ENCODE data around the gene DUSP5. TPM values are rescaled to one million over a fixed set of nuclear protein-coding genes. Genes with fewer than 3 reads are reported as not detected.

DUSP5 gene
- total and polyA plus RNA-seq, 4 donors: 3.8 to 30.3 (median 7.2) TPM

- Histone ChIP-seq H3K36me3 (ENCODE audit: control insufficient read depth in 1 of 2, insufficient read depth in 2 of 2, low read length in 1 of 2) (no peaks in the 10 kb centered on the region), H3K27me3 (ENCODE audit: control insufficient read depth in 1 of 2, insufficient read depth in 2 of 2, low read length in 1 of 2) (no peaks in the 10 kb centered on the region), H3K4me1 (ENCODE audit: control insufficient read depth in 1 of 2, insufficient read depth in 2 of 2, low read length in 2 of 2) (no peaks in the 10 kb centered on the region), H3K4me3 (ENCODE audit: low read length in 2 of 2) (no peak overlapping the region), H3K9me3 (ENCODE audit: control insufficient read depth, low read length) (no peaks in the 10 kb centered on the region), H3K27ac (ENCODE audit: low read depth in 1 of 2, low read length in 2 of 2) (no peak overlapping the region)
- intact Hi-C loops (cut with DNase I): no loop called here
- DNase-seq (peak in 1 of 2 donors; percentile 16), ATAC-seq (ENCODE audit: low FRiP score) (peak; percentile 23)
- 92 to 96% methylated on average over 4 of the region's 4 CpGs for WGBS, 2 donors
These were observed 16.2 kb downstream of the DUSP5 start for GRCh38 chr10:110513949-110514348.

- no peaks in the 10 kb centered on the region for H3K9me3 ChIP-seq (ENCODE audit: control insufficient read depth, low read length)
- no peak overlapping the region for H3K4me3 ChIP-seq (ENCODE audit: low read length in 2 of 2)
- H3K27me3 ChIP-seq (ENCODE audit: control insufficient read depth in 1 of 2, insufficient read depth in 2 of 2, low read length in 1 of 2): no peaks in the 10 kb centered on the region
- no peaks in the 10 kb centered on the region for H3K4me1 ChIP-seq (ENCODE audit: control insufficient read depth in 1 of 2, insufficient read depth in 2 of 2, low read length in 2 of 2)
- intact Hi-C loops (cut with DNase I): no loop called here
- H3K27ac ChIP-seq (ENCODE audit: low read depth in 1 of 2, low read length in 2 of 2): no peak overlapping the region
- ATAC-seq (ENCODE audit: low FRiP score) (no peak), DNase-seq (no peak)
- WGBS, 2 donors: 93 to 96% methylated on average over 3 of the region's 3 CpGs
- H3K36me3 ChIP-seq (ENCODE audit: control insufficient read depth in 1 of 2, insufficient read depth in 2 of 2, low read length in 1 of 2): no peaks in the 10 kb centered on the region
These were observed 17.1 kb downstream of the DUSP5 start for GRCh38 chr10:110514848-110515247.

- no peak overlapping the region for H3K27ac ChIP-seq (ENCODE audit: low read depth in 1 of 2, low read length in 2 of 2)
- intact Hi-C loops (cut with DNase I): no loop called here
- 81 to 86% methylated on average over 3 of the region's 3 CpGs for WGBS, 2 donors
- no peak overlapping the region for H3K4me3 ChIP-seq (ENCODE audit: low read length in 2 of 2)
- no peaks in the 10 kb centered on the region for H3K9me3 ChIP-seq (ENCODE audit: control insufficient read depth, low read length)
- H3K4me1 ChIP-seq (ENCODE audit: control insufficient read depth in 1 of 2, insufficient read depth in 2 of 2, low read length in 2 of 2): no peaks in the 10 kb centered on the region
- H3K27me3 ChIP-seq (ENCODE audit: control insufficient read depth in 1 of 2, insufficient read depth in 2 of 2, low read length in 1 of 2): no peaks in the 10 kb centered on the region
- ATAC-seq (ENCODE audit: low FRiP score) (no peak), DNase-seq (no peak)
- H3K36me3 ChIP-seq (ENCODE audit: control insufficient read depth in 1 of 2, insufficient read depth in 2 of 2, low read length in 1 of 2): no peaks in the 10 kb centered on the region
These were observed 19.2 kb downstream of the DUSP5 start for GRCh38 chr10:110516815-110517492.

GRCh38 chr10:110522365-110522988 is 24.8 kb downstream of the DUSP5 start:
- Histone ChIP-seq H3K27me3 (ENCODE audit: control insufficient read depth in 1 of 2, insufficient read depth in 2 of 2, low read length in 1 of 2) (no peaks in the 10 kb centered on the region), H3K36me3 (ENCODE audit: control insufficient read depth in 1 of 2, insufficient read depth in 2 of 2, low read length in 1 of 2) (no peaks in the 10 kb centered on the region), H3K4me1 (ENCODE audit: control insufficient read depth in 1 of 2, insufficient read depth in 2 of 2, low read length in 2 of 2) (peaks cover 0 to 2% of the 10 kb centered on the region in 2 donors), H3K9me3 (ENCODE audit: control insufficient read depth, low read length) (no peaks in the 10 kb centered on the region), H3K4me3 (ENCODE audit: low read length in 2 of 2) (no peak overlapping the region), H3K27ac (ENCODE audit: low read depth in 1 of 2, low read length in 2 of 2) (no peak overlapping the region)
- DNase-seq: no peak
- no peak for ATAC-seq (ENCODE audit: low FRiP score)
- intact Hi-C loops (cut with DNase I): no loop called here
- WGBS, 2 donors: 94 to 97% methylated on average over 4 of the region's 4 CpGs

GRCh38 chr10:110523736-110524135 is 26.0 kb downstream of the DUSP5 start:
- H3K9me3 ChIP-seq (ENCODE audit: control insufficient read depth, low read length): no peaks in the 10 kb centered on the region
- ATAC-seq (ENCODE audit: low FRiP score): no peak
- 72 to 85% methylated on average over 3 of the region's 3 CpGs for WGBS, 2 donors

GRCh38 chr10:110524179-110524858 is 26.6 kb downstream of the DUSP5 start:
- no peak for ATAC-seq (ENCODE audit: low FRiP score)
- Histone ChIP-seq H3K36me3 (ENCODE audit: control insufficient read depth in 1 of 2, insufficient read depth in 2 of 2, low read length in 1 of 2) (no peaks in the 10 kb centered on the region), H3K4me3 (ENCODE audit: low read length in 2 of 2) (no peak overlapping the region), H3K27ac (ENCODE audit: low read depth in 1 of 2, low read length in 2 of 2) (no peak overlapping the region), H3K4me1 (ENCODE audit: control insufficient read depth in 1 of 2, insufficient read depth in 2 of 2, low read length in 2 of 2) (peaks cover 0 to 2% of the 10 kb centered on the region in 2 donors), H3K27me3 (ENCODE audit: control insufficient read depth in 1 of 2, insufficient read depth in 2 of 2, low read length in 1 of 2) (no peaks in the 10 kb centered on the region), H3K9me3 (ENCODE audit: control insufficient read depth, low read length) (no peaks in the 10 kb centered on the region)
- no peak for DNase-seq
- intact Hi-C loops (cut with DNase I): no loop called here
- WGBS, 2 donors: 67 to 74% methylated on average over 3 of the region's 3 CpGs

More at GRCh38 chr10:110523736-110524135, 26.0 kb downstream of the DUSP5 start:
- no peak overlapping the region for H3K27ac ChIP-seq (ENCODE audit: low read depth in 1 of 2, low read length in 2 of 2)
- peaks cover 0 to 2% of the 10 kb centered on the region in 2 donors for H3K4me1 ChIP-seq (ENCODE audit: control insufficient read depth in 1 of 2, insufficient read depth in 2 of 2, low read length in 2 of 2)
- DNase-seq: no peak
- H3K4me3 ChIP-seq (ENCODE audit: low read length in 2 of 2): no peak overlapping the region
- intact Hi-C loops (cut with DNase I): no loop called here
- no peaks in the 10 kb centered on the region for H3K27me3 ChIP-seq (ENCODE audit: control insufficient read depth in 1 of 2, insufficient read depth in 2 of 2, low read length in 1 of 2)
- H3K36me3 ChIP-seq (ENCODE audit: control insufficient read depth in 1 of 2, insufficient read depth in 2 of 2, low read length in 1 of 2): no peaks in the 10 kb centered on the region

- intact Hi-C loops (cut with DNase I): no loop called here
- WGBS, 2 donors: 93 to 95% methylated on average over 2 of the region's 2 CpGs
- Histone ChIP-seq H3K9me3 (ENCODE audit: control insufficient read depth, low read length) (no peaks in the 10 kb centered on the region), H3K27me3 (ENCODE audit: control insufficient read depth in 1 of 2, insufficient read depth in 2 of 2, low read length in 1 of 2) (no peaks in the 10 kb centered on the region), H3K27ac (ENCODE audit: low read depth in 1 of 2, low read length in 2 of 2) (no peak overlapping the region), H3K4me3 (ENCODE audit: low read length in 2 of 2) (no peak overlapping the region), H3K36me3 (ENCODE audit: control insufficient read depth in 1 of 2, insufficient read depth in 2 of 2, low read length in 1 of 2) (no peaks in the 10 kb centered on the region), H3K4me1 (ENCODE audit: control insufficient read depth in 1 of 2, insufficient read depth in 2 of 2, low read length in 2 of 2) (peaks cover 0 to 2% of the 10 kb centered on the region in 2 donors)
- no peak for DNase-seq
- no peak for ATAC-seq (ENCODE audit: low FRiP score)
These were observed 27.1 kb downstream of the DUSP5 start for GRCh38 chr10:110524859-110525232.

GRCh38 chr10:110525349-110526260 is 27.9 kb downstream of the DUSP5 start:
- no peak for ATAC-seq (ENCODE audit: low FRiP score)
- no peaks in the 10 kb centered on the region for H3K9me3 ChIP-seq (ENCODE audit: control insufficient read depth, low read length)
- DNase-seq: no peak
- peaks cover 0 to 2% of the 10 kb centered on the region in 2 donors for H3K4me1 ChIP-seq (ENCODE audit: control insufficient read depth in 1 of 2, insufficient read depth in 2 of 2, low read length in 2 of 2)
- no peaks in the 10 kb centered on the region for H3K27me3 ChIP-seq (ENCODE audit: control insufficient read depth in 1 of 2, insufficient read depth in 2 of 2, low read length in 1 of 2)
- H3K36me3 ChIP-seq (ENCODE audit: control insufficient read depth in 1 of 2, insufficient read depth in 2 of 2, low read length in 1 of 2): no peaks in the 10 kb centered on the region
- intact Hi-C loops (cut with DNase I): no loop called here
- H3K27ac ChIP-seq (ENCODE audit: low read depth in 1 of 2, low read length in 2 of 2): no peak overlapping the region
- no peak overlapping the region for H3K4me3 ChIP-seq (ENCODE audit: low read length in 2 of 2)
- 74 to 76% methylated on average over 9 of the region's 9 CpGs for WGBS, 2 donors

Data from aorta (tissue), 5 donors.